ENCODE results near the gene FGF18.

- TF ChIP-seq, protein P1, sequence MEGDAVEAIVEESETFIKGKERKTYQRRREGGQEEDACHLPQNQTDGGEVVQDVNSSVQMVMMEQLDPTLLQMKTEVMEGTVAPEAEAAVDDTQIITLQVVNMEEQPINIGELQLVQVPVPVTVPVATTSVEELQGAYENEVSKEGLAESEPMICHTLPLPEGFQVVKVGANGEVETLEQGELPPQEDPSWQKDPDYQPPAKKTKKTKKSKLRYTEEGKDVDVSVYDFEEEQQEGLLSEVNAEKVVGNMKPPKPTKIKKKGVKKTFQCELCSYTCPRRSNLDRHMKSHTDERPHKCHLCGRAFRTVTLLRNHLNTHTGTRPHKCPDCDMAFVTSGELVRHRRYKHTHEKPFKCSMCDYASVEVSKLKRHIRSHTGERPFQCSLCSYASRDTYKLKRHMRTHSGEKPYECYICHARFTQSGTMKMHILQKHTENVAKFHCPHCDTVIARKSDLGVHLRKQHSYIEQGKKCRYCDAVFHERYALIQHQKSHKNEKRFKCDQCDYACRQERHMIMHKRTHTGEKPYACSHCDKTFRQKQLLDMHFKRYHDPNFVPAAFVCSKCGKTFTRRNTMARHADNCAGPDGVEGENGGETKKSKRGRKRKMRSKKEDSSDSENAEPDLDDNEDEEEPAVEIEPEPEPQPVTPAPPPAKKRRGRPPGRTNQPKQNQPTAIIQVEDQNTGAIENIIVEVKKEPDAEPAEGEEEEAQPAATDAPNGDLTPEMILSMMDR (IDR thresholded peaks at IDR 0.05; ENCODE audit: low read length): peak; percentile 87
- TF ChIP-seq EZH2 (IDR thresholded peaks at IDR 0.05; ENCODE audit: borderline replicate concordance, low read length): no peak
These were observed 998 bp upstream of the FGF18 start for GRCh38 chr5:171418316-171418981.

Data from OCI-LY1 (cell line).